Panc1 (cell line): ENCODE measurements around the gene USP10.

Experiments used
- TCF7L2 ChIP-seq: IDR thresholded peaks from 2 replicates; pipeline ENCODE4 v1.6.1; 2011; ENCODE audit warnings: mild to moderate bottlenecking, low read depth, low read length, inconsistent platforms
- TF ChIP-seq, protein P1 (sequence below), 2 experiments: IDR thresholded peaks; 2 replicates each; pipeline ENCODE4 v1.6.1; 2011 to 2012; ENCODE audit warnings: low read depth in 2 of 2, control low read depth in 1 of 2, low read length in 1 of 2, mild to moderate bottlenecking in 1 of 2, moderate library complexity in 1 of 2; ENCODE audit not compliant: insufficient read depth in 1 of 2
- TF ChIP-seq, protein P2 (sequence below): fragments of 450-650 bp; IDR thresholded peaks from 2 replicates; pipeline ENCODE4 v1.5.1; 2017; ENCODE audit warnings: mild to moderate bottlenecking

DNA sequence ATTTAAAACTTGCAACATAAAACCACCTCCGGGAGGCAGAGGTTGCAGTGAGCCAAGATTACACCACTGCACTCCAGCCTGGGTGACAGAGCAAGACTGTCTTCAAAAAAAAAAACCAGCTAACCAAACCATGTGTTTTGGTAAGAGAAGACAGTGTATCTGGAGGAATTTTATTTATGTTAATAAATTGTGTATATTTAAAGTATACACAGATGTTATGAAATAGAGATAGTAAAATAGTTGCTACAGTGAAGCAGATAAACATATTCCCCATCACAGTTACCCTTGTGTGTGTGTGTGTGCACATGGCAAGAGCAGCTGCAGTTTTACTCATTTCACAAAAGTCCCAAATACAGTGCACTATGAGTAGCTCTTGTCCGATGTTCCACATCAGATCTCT lies 65.2 kb downstream of the USP10 start:
- TF ChIP-seq, protein P1, sequence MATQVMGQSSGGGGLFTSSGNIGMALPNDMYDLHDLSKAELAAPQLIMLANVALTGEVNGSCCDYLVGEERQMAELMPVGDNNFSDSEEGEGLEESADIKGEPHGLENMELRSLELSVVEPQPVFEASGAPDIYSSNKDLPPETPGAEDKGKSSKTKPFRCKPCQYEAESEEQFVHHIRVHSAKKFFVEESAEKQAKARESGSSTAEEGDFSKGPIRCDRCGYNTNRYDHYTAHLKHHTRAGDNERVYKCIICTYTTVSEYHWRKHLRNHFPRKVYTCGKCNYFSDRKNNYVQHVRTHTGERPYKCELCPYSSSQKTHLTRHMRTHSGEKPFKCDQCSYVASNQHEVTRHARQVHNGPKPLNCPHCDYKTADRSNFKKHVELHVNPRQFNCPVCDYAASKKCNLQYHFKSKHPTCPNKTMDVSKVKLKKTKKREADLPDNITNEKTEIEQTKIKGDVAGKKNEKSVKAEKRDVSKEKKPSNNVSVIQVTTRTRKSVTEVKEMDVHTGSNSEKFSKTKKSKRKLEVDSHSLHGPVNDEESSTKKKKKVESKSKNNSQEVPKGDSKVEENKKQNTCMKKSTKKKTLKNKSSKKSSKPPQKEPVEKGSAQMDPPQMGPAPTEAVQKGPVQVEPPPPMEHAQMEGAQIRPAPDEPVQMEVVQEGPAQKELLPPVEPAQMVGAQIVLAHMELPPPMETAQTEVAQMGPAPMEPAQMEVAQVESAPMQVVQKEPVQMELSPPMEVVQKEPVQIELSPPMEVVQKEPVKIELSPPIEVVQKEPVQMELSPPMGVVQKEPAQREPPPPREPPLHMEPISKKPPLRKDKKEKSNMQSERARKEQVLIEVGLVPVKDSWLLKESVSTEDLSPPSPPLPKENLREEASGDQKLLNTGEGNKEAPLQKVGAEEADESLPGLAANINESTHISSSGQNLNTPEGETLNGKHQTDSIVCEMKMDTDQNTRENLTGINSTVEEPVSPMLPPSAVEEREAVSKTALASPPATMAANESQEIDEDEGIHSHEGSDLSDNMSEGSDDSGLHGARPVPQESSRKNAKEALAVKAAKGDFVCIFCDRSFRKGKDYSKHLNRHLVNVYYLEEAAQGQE (IDR thresholded peaks at IDR 0.05; ENCODE audit: insufficient read depth in 1 of 2, low read depth in 2 of 2, low read length in 1 of 2) = no peak
- TF ChIP-seq TCF7L2 = no peak
- TF ChIP-seq, protein P2, sequence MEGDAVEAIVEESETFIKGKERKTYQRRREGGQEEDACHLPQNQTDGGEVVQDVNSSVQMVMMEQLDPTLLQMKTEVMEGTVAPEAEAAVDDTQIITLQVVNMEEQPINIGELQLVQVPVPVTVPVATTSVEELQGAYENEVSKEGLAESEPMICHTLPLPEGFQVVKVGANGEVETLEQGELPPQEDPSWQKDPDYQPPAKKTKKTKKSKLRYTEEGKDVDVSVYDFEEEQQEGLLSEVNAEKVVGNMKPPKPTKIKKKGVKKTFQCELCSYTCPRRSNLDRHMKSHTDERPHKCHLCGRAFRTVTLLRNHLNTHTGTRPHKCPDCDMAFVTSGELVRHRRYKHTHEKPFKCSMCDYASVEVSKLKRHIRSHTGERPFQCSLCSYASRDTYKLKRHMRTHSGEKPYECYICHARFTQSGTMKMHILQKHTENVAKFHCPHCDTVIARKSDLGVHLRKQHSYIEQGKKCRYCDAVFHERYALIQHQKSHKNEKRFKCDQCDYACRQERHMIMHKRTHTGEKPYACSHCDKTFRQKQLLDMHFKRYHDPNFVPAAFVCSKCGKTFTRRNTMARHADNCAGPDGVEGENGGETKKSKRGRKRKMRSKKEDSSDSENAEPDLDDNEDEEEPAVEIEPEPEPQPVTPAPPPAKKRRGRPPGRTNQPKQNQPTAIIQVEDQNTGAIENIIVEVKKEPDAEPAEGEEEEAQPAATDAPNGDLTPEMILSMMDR = no peak
